Suprapubic skin (tissue), 4 donors: Measurements from ENCODE around the gene DPP9. TPM values are rescaled to one million over a fixed set of nuclear protein-coding genes. Genes with fewer than 3 reads are reported as not detected.
"Not testable (repeated sequence)": the region's sequence is repeated elsewhere in the genome, so short reads cannot be mapped to it uniquely, and the experiment has no call there.

Experiments used
- DNase-seq, 2 donors: peaks; one replicate each; pipeline ENCODE4 v3.0.0-alpha.2; 2019; ENCODE audit warnings: low spot score in 2 of 2
- H3K27ac ChIP-seq: fragments of 200-600 bp; sonication (generic); one replicate; pipeline ENCODE4 v1.5.1; 2019
- H3K27me3 ChIP-seq: fragments of 200-600 bp; sonication (generic); one replicate; pipeline ENCODE4 v1.5.1; 2019
- H3K36me3 ChIP-seq: fragments of 200-600 bp; sonication (generic); one replicate; pipeline ENCODE4 v1.5.1; 2019
- H3K4me1 ChIP-seq: fragments of 200-600 bp; sonication (generic); one replicate; pipeline ENCODE4 v1.5.1; 2019
- H3K4me3 ChIP-seq: fragments of 200-600 bp; sonication (generic); one replicate; pipeline ENCODE4 v1.5.1; 2019; ENCODE audit warnings: mild to moderate bottlenecking
- H3K9me3 ChIP-seq: fragments of 200-600 bp; sonication (generic); one replicate; pipeline ENCODE4 v1.5.1; 2019
- CTCF ChIP-seq, 2 donors: fragments of 200-600 bp in 1 of 2; fragments of 450-650 bp in 1 of 2; sonication (generic) in 1 of 2; IDR thresholded peaks; one replicate each; pipeline ENCODE4 v1.5.1; 2016 to 2019; ENCODE audit warnings: antibody characterized with exemption in 2 of 2, mild to moderate bottlenecking in 1 of 2, moderate library complexity in 1 of 2
- EP300 ChIP-seq: sonication (generic); formaldehyde crosslinking; IDR thresholded peaks from one replicate; pipeline ENCODE4 v1.6.1; 2017; ENCODE audit warnings: antibody characterized with exemption
- POLR2A ChIP-seq, 2 donors: fragments of 450-650 bp; IDR thresholded peaks; one replicate each; pipeline ENCODE4 v1.6.1; 2017; ENCODE audit warnings: antibody characterized with exemption in 2 of 2, mild to moderate bottlenecking in 2 of 2, moderate library complexity in 2 of 2
- POLR2AphosphoS5 ChIP-seq, 3 donors: sonication (generic); formaldehyde crosslinking; IDR thresholded peaks; one replicate each; pipeline ENCODE4 v1.6.1; 2017; ENCODE audit warnings: antibody characterized with exemption in 3 of 3
- WGBS: methylation state at CpG from one replicate; pipeline ENCODE4 v1.1.5; 2018; 5-methylcytosine and 5-hydroxymethylcytosine counted together
- total RNA-seq, 4 donors: library from RNA; depleted of rRNA; stranded (reverse); fragments of >200 nt; gene quantifications; one replicate each; pipeline ENCODE4 v1.1.0, GENCODE V29; 2016

The DPP9 gene
- total RNA-seq, 4 donors from 2014 or later, result 51.2 to 126 (median 84.1) TPM

- Histone ChIP-seq H3K4me1 (peaks cover 49% of the 10 kb centered on the region), H3K9me3 (no peaks in the 10 kb centered on the region), H3K4me3 (no peak overlapping the region), H3K36me3 (peaks cover 71% of the 10 kb centered on the region), H3K27me3 (no peaks in the 10 kb centered on the region), H3K27ac (no peak overlapping the region)
- TF ChIP-seq CTCF (IDR thresholded peaks at IDR 0.05) (no peak), EP300 (no peak), POLR2A (IDR thresholded peaks at IDR 0.05) (no peak), POLR2AphosphoS5 (IDR thresholded peaks at IDR 0.05) (no peak)
- DNase-seq, result no peak
- WGBS, result 92% methylated on average over 15 of the region's 15 CpGs
These were observed 5.5 kb downstream of the DPP9 start for GRCh38 chr19:4717966-4718701.

GRCh38 chr19:4717191-4717965, 6.3 kb downstream of the DPP9 start:
- Histone ChIP-seq H3K4me1 (peaks cover 49% of the 10 kb centered on the region), H3K9me3 (no peaks in the 10 kb centered on the region), H3K27ac (no peak overlapping the region), H3K27me3 (no peaks in the 10 kb centered on the region), H3K36me3 (peaks cover 79% of the 10 kb centered on the region), H3K4me3 (no peak overlapping the region)
- no peak for DNase-seq
- WGBS, result 76% methylated on average over 18 of the region's 23 CpGs
- TF ChIP-seq EP300, result no peak
- no peak for TF ChIP-seq POLR2A (IDR thresholded peaks at IDR 0.05)
- TF ChIP-seq CTCF (IDR thresholded peaks at IDR 0.05), result no peak
- TF ChIP-seq POLR2AphosphoS5 (IDR thresholded peaks at IDR 0.05), result no peak

GRCh38 chr19:4715529-4716221, 8.0 kb downstream of the DPP9 start:
- peaks cover 86% of the 10 kb centered on the region for H3K36me3 ChIP-seq
- peaks cover 46% of the 10 kb centered on the region for H3K4me1 ChIP-seq
- H3K27ac ChIP-seq, result peak overlapping the region; percentile 8
- WGBS, result 84% methylated on average over 28 of the region's 28 CpGs
- no peak for TF ChIP-seq CTCF (IDR thresholded peaks at IDR 0.05)
- no peak for TF ChIP-seq EP300
- TF ChIP-seq POLR2AphosphoS5 (IDR thresholded peaks at IDR 0.05), result no peak
- TF ChIP-seq POLR2A (IDR thresholded peaks at IDR 0.05), result no peak
- no peaks in the 10 kb centered on the region for H3K9me3 ChIP-seq
- H3K4me3 ChIP-seq, result no peak overlapping the region
- DNase-seq, result no peak
- no peaks in the 10 kb centered on the region for H3K27me3 ChIP-seq

GRCh38 chr19:4715178-4715528, 8.5 kb downstream of the DPP9 start:
- H3K27me3 ChIP-seq, H3K9me3 ChIP-seq, DNase-seq, H3K4me3 ChIP-seq: not testable (repeated sequence)
- Histone ChIP-seq H3K36me3 (peaks cover 88% of the 10 kb centered on the region), H3K4me1 (peaks cover 50% of the 10 kb centered on the region), H3K27ac (peak overlapping the region; percentile 8)
- WGBS, result 81% methylated on average over 6 of the region's 6 CpGs

- Histone ChIP-seq H3K4me3 (no peak overlapping the region), H3K27me3 (no peaks in the 10 kb centered on the region), H3K36me3 (peaks cover 85% of the 10 kb centered on the region), H3K9me3 (no peaks in the 10 kb centered on the region), H3K27ac (peak overlapping the region; percentile 91), H3K4me1 (peaks cover 53% of the 10 kb centered on the region)
- 83% methylated on average over 2 of the region's 27 CpGs for WGBS
- no peak for DNase-seq
- TF ChIP-seq POLR2A (IDR thresholded peaks at IDR 0.05) (no peak), CTCF (IDR thresholded peaks at IDR 0.05) (no peak), POLR2AphosphoS5 (IDR thresholded peaks at IDR 0.05) (no peak)
These were observed 9.6 kb downstream of the DPP9 start for GRCh38 chr19:4714016-4714415.
